ENCODE data around the gene ACOT11.

DNA sequence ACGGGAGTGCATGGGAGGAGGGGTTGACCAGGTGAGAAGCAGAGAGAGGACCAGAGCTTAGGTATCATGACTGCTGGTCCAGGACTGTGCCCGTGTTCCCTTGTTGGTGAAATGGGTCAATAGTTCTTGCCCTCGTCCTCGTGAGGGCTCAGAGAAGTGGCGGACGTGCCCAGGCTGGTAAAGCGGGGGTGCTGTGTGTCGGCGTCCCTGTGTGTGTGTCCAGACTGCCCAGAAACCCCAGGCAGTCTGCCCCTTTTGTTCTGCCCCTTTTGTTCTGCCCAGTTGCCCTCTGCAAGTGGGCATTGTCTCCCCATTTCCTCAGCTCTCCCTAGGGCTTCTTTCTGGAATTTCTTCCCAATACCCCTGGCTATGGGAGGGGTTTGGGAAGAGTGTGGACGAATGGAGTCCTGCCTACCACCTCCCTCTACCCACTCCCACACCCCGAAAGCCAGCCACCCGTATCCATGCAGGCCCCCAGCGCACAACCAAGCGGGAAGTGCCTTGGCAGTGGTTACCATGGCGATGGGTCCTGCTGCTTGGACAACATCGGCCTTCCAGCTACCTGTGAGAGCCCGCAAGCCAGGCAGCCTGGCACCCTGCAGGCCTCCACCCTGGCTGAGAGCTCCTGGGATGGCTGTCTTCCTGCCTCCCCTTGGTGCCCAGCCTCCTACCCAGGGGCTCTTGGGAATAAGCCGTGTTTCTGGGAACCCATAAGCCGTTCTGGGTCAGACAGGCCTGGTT, 34.7 kb downstream of the ACOT11 start:
- TF ChIP-seq CTCF (IDR thresholded peaks at IDR 0.05) = no peak
- no peak for TF ChIP-seq POLR2A (IDR thresholded peaks at IDR 0.05)
